ENCODE data around the gene ETS1.

DNA sequence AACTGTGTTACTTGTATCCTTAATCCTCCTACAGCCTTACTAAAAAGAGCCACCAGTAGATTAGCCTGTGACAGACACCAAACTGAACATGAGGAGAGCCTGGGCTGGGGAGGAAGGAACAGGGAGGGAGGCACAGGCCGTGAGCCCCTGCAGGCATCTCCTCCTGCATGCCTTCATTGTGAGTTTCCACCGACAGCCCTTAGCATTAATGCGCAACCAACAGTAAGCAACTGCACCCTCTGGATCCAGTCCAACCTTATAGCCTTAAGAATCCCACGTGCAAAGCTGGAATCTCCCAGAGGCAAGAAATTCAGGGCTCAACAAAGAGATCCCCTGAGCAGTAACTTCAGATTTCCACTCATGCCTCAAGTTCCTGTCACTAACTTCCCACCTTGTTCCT lies 84.6 kb downstream of the ETS1 start:
- no peak for TF ChIP-seq EZH2 (IDR thresholded peaks at IDR 0.05)
- TF ChIP-seq, protein P1, sequence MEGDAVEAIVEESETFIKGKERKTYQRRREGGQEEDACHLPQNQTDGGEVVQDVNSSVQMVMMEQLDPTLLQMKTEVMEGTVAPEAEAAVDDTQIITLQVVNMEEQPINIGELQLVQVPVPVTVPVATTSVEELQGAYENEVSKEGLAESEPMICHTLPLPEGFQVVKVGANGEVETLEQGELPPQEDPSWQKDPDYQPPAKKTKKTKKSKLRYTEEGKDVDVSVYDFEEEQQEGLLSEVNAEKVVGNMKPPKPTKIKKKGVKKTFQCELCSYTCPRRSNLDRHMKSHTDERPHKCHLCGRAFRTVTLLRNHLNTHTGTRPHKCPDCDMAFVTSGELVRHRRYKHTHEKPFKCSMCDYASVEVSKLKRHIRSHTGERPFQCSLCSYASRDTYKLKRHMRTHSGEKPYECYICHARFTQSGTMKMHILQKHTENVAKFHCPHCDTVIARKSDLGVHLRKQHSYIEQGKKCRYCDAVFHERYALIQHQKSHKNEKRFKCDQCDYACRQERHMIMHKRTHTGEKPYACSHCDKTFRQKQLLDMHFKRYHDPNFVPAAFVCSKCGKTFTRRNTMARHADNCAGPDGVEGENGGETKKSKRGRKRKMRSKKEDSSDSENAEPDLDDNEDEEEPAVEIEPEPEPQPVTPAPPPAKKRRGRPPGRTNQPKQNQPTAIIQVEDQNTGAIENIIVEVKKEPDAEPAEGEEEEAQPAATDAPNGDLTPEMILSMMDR (IDR thresholded peaks at IDR 0.05), result no peak
